Epithelial cell of proximal tubule (primary cell): Measurements from ENCODE around the gene HTRA2. TPM values are rescaled to one million over a fixed set of nuclear protein-coding genes. Genes with fewer than 3 reads are reported as not detected.
A peak's percentile ranks its signal among the peaks of the same experiment; 100 is the strongest.

Source experiments
- DNase-seq: peaks from one replicate; pipeline ENCODE4 v3.0.0-alpha.2; 2011; ENCODE audit warnings: low read depth
- H3K4me3 ChIP-seq: 2 replicates; pipeline ENCODE4 v1.5.1; 2011; ENCODE audit warnings: low read depth, mild to moderate bottlenecking, low read length
- CTCF ChIP-seq: conservative IDR thresholded peaks from 2 replicates; pipeline ENCODE4 v1.5.1; 2012; ENCODE audit warnings: low read depth, mild to moderate bottlenecking, low read length
- total RNA-seq: library from RNA; depleted of rRNA; stranded (reverse); fragments of >200 nt; gene quantifications from 2 replicates; pipeline ENCODE4 v1.2.3, GENCODE V29; 2015

The HTRA2 gene
- total RNA-seq, 1 donor from 2014 or later, result 25.1 TPM

GRCh38 chr2:74502147-74502719, 27.5 kb upstream of the HTRA2 start:
- TF ChIP-seq CTCF, result no peak
- peak overlapping the region; percentile 94 for H3K4me3 ChIP-seq
- no peak for DNase-seq

GRCh38 chr2:74502720-74503505, 26.8 kb upstream of the HTRA2 start:
- H3K4me3 ChIP-seq, result peak overlapping the region; percentile 94
- no peak for DNase-seq
- peak; percentile 30 for TF ChIP-seq CTCF

- no peak for DNase-seq
- H3K4me3 ChIP-seq, result peak overlapping the region; percentile 94
- TF ChIP-seq CTCF, result no peak
Measured at GRCh38 chr2:74503506-74504475, 25.9 kb upstream of the HTRA2 start.

- TF ChIP-seq CTCF, result no peak
- H3K4me3 ChIP-seq, result peak overlapping the region; percentile 94
- no peak for DNase-seq
Measured at GRCh38 chr2:74504591-74504990, 25.1 kb upstream of the HTRA2 start.

- peak overlapping the region; percentile 32 for H3K4me3 ChIP-seq
- TF ChIP-seq CTCF, result no peak
- DNase-seq, result no peak
Measured at GRCh38 chr2:74505448-74506246, 24.1 kb upstream of the HTRA2 start.
